ENCODE results near the gene MCC.

MCC gene

GRCh38 chr5:113245427-113246225, 242.6 kb downstream of the MCC start:
- no peak for DNase-seq (ENCODE audit: low spot score)

GRCh38 chr5:113244966-113245365, 243.3 kb downstream of the MCC start:
- DNase-seq (ENCODE audit: low spot score) = no peak

GRCh38 chr5:113243349-113243664, 244.9 kb downstream of the MCC start:
- DNase-seq (ENCODE audit: low spot score) = no peak

GRCh38 chr5:113242481-113243348, 245.5 kb downstream of the MCC start:
- DNase-seq (ENCODE audit: low spot score) = no peak

GRCh38 chr5:113240951-113241726, 247.1 kb downstream of the MCC start:
- no peak for DNase-seq (ENCODE audit: low spot score)

GRCh38 chr5:113240032-113240431, 248.2 kb downstream of the MCC start:
- DNase-seq (ENCODE audit: low spot score) = no peak

- DNase-seq (ENCODE audit: low spot score) = no peak
Measured at GRCh38 chr5:113237893-113238292, 250.4 kb downstream of the MCC start.

- no peak for DNase-seq (ENCODE audit: low spot score)
Measured at GRCh38 chr5:113236536-113237288, 251.5 kb downstream of the MCC start.

GRCh38 chr5:113235884-113236283, 252.4 kb downstream of the MCC start:
- no peak for DNase-seq (ENCODE audit: low spot score)

GRCh38 chr5:113234546-113234945, 253.7 kb downstream of the MCC start:
- no peak for DNase-seq (ENCODE audit: low spot score)

- DNase-seq (ENCODE audit: low spot score) = peak; percentile 16
Measured at GRCh38 chr5:113233606-113234005, 254.6 kb downstream of the MCC start.

GRCh38 chr5:113232667-113233066, 255.6 kb downstream of the MCC start:
- DNase-seq (ENCODE audit: low spot score) = peak; percentile 23

GRCh38 chr5:113232221-113232620, 256.0 kb downstream of the MCC start:
- DNase-seq (ENCODE audit: low spot score) = no peak

GRCh38 chr5:113231653-113232000, 256.6 kb downstream of the MCC start:
- no peak for DNase-seq (ENCODE audit: low spot score)

GRCh38 chr5:113230711-113231652, 257.3 kb downstream of the MCC start:
- no peak for DNase-seq (ENCODE audit: low spot score)

GRCh38 chr5:113227798-113228197, 260.5 kb downstream of the MCC start:
- DNase-seq (ENCODE audit: low spot score) = no peak

GRCh38 chr5:113226116-113226736, 262.0 kb downstream of the MCC start:
- DNase-seq (ENCODE audit: low spot score) = no peak

GRCh38 chr5:113225259-113225658, 263.0 kb downstream of the MCC start:
- DNase-seq (ENCODE audit: low spot score) = no peak

GRCh38 chr5:113224605-113225065, 263.6 kb downstream of the MCC start:
- no peak for DNase-seq (ENCODE audit: low spot score)

All from Ammon's horn (tissue), 1 donor.